IMR-90 (cell line): ENCODE results near the gene KIF1A.

Experiments
- CTCF ChIP-seq: conservative IDR thresholded peaks from 2 replicates; pipeline ENCODE4 v1.5.1; 2012; ENCODE audit warnings: mild to moderate bottlenecking, low read depth, low read length, improper control_type of control experiment
- TF ChIP-seq, protein P1 (sequence below): fragments of 150-350 bp; IDR thresholded peaks from 2 replicates; pipeline ENCODE4 v1.6.1; 2017; ENCODE audit warnings: mild to moderate bottlenecking, antibody characterized with exemption, low read length, low read depth

DNA sequence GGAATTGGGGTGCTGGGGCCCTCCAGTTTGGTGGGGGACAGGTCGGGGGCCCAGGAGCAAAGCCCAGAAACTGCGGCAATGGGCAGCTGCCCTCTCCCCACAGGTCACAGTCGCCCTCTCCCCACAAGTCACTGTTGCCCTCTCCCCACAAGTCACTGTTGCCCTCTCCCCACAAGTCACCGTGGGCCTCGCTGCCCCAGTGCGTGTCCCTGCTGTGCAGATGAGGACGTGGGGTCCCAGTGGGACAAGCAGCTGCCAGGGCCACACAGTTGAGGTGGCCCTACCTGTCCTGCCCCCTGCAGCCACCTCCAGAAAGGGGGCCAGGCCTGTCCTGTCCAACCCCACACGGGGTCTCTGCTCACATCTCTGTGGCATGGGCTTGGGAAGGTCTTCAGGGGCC is 35.7 kb upstream of the KIF1A start:
- no peak for TF ChIP-seq CTCF
- TF ChIP-seq, protein P1, sequence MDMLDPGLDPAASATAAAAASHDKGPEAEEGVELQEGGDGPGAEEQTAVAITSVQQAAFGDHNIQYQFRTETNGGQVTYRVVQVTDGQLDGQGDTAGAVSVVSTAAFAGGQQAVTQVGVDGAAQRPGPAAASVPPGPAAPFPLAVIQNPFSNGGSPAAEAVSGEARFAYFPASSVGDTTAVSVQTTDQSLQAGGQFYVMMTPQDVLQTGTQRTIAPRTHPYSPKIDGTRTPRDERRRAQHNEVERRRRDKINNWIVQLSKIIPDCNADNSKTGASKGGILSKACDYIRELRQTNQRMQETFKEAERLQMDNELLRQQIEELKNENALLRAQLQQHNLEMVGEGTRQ, result no peak
